Upper lobe of left lung (tissue), 6 donors: ENCODE results near the gene CACNG1. TPM values are rescaled to one million over a fixed set of nuclear protein-coding genes. Genes with fewer than 3 reads are reported as not detected.

Experiments
- ATAC-seq, 2 donors: fragments of 200-7000 bp; cut with Tn5 transposase; one replicate each; pipeline ENCODE4 v1.9.1; 2022; ENCODE audit warnings: mild to moderate bottlenecking in 2 of 2, moderate library complexity in 2 of 2; ENCODE audit not compliant: low FRiP score in 2 of 2
- DNase-seq, 2 donors: peaks; one replicate each; pipeline ENCODE4 v3.0.0-alpha.2; 2019 to 2020
- H3K27ac ChIP-seq, 4 donors: fragments of 200-600 bp; sonication (generic); one replicate each; pipeline ENCODE4 v1.5.1; 2016 to 2019
- H3K27me3 ChIP-seq, 4 donors: fragments of 200-600 bp; sonication (generic); one replicate each; pipeline ENCODE4 v1.5.1; 2017 to 2019
- H3K36me3 ChIP-seq, 4 donors: fragments of 200-600 bp; sonication (generic); one replicate each; pipeline ENCODE4 v1.5.1; 2016 to 2019
- H3K4me1 ChIP-seq, 4 donors: fragments of 200-600 bp; sonication (generic); one replicate each; pipeline ENCODE4 v1.5.1; 2018 to 2019
- H3K4me3 ChIP-seq, 4 donors: fragments of 200-600 bp; sonication (generic); one replicate each; pipeline ENCODE4 v1.5.1; 2017 to 2019; ENCODE audit warnings: mild to moderate bottlenecking in 2 of 4, moderate library complexity in 1 of 4
- H3K9me3 ChIP-seq, 4 donors: fragments of 200-600 bp; sonication (generic); one replicate each; pipeline ENCODE4 v1.5.1; 2018 to 2019
- CTCF ChIP-seq, 6 experiments: fragments of 450-650 bp in 4 of 6; fragments of 200-600 bp in 2 of 6; sonication (generic) in 2 of 6; IDR thresholded peaks; one replicate each; pipeline ENCODE4 v1.5.1; 2016 to 2019; ENCODE audit warnings: antibody characterized with exemption in 6 of 6
- EP300 ChIP-seq, 4 donors: sonication (generic); formaldehyde crosslinking; IDR thresholded peaks; one replicate each; pipeline ENCODE4 v1.5.1; 2017; ENCODE audit warnings: antibody characterized with exemption in 4 of 4, control low read depth in 2 of 4
- POLR2A ChIP-seq, 4 donors: fragments of 450-650 bp; IDR thresholded peaks; one replicate each; pipeline ENCODE4 v1.5.1; 2016 to 2017; ENCODE audit warnings: antibody characterized with exemption in 4 of 4, mild to moderate bottlenecking in 2 of 4
- POLR2AphosphoS5 ChIP-seq, 2 donors: sonication (generic); formaldehyde crosslinking; IDR thresholded peaks; one replicate each; pipeline ENCODE4 v1.5.1; 2017; ENCODE audit warnings: antibody characterized with exemption in 2 of 2
- WGBS, 2 donors: methylation state at CpG; one replicate each; pipeline ENCODE4 v1.1.5; 2017 to 2018; 5-methylcytosine and 5-hydroxymethylcytosine counted together
- total RNA-seq, 6 donors: library from RNA; depleted of rRNA in 4 of 6; stranded (reverse); fragments of >200 nt in 4 of 6; gene quantifications; one replicate each; pipeline versions ENCODE4 v1.1.0 to v1.2.1, GENCODE V29; 2016 to 2021
- donor health status: DM: no; HTN: no; CAD: no; lungs with moderate emphysema.
- donor health status: DM: no; HTN: yes; CAD: no; lungs with severe emphysema.

Gene CACNG1
- total RNA-seq, 6 donors from 2014 or later = 0.61 TPM; not detected in 5

GRCh38 chr17:67018471-67019434 lies 25.6 kb upstream of the CACNG1 start:
- Histone ChIP-seq H3K9me3 (no peaks in the 10 kb centered on the region), H3K4me3 (no peak overlapping the region), H3K36me3 (no peaks in the 10 kb centered on the region), H3K4me1 (no peaks in the 10 kb centered on the region), H3K27ac (no peak overlapping the region), H3K27me3 (no peaks in the 10 kb centered on the region)
- DNase-seq (no peak), ATAC-seq (no peak)
- TF ChIP-seq POLR2A (IDR thresholded peaks at IDR 0.05) (no peak), CTCF (IDR thresholded peaks at IDR 0.05) (no peak)
- 89 to 93% methylated on average over 12 of the region's 12 CpGs for WGBS, 2 donors

- 61 to 69% methylated on average over 8 of the region's 8 CpGs for WGBS, 2 donors
- no peak for DNase-seq
- no peaks in the 10 kb centered on the region for H3K36me3 ChIP-seq
- H3K27ac ChIP-seq = no peak overlapping the region
- H3K27me3 ChIP-seq = no peaks in the 10 kb centered on the region
- H3K4me1 ChIP-seq = no peaks in the 10 kb centered on the region
- ATAC-seq = no peak
- no peak for TF ChIP-seq POLR2A (IDR thresholded peaks at IDR 0.05)
- TF ChIP-seq CTCF (IDR thresholded peaks at IDR 0.05) = no peak
- TF ChIP-seq EP300 (IDR thresholded peaks at IDR 0.05) = no peak
- no peak for TF ChIP-seq POLR2AphosphoS5 (IDR thresholded peaks at IDR 0.05)
- H3K4me3 ChIP-seq = no peak overlapping the region
- no peaks in the 10 kb centered on the region for H3K9me3 ChIP-seq
These were observed 24.5 kb upstream of the CACNG1 start for GRCh38 chr17:67019809-67020208.

GRCh38 chr17:67020293-67020766 lies 24.0 kb upstream of the CACNG1 start:
- Histone ChIP-seq H3K9me3 (no peaks in the 10 kb centered on the region), H3K27ac (no peak overlapping the region), H3K36me3 (no peaks in the 10 kb centered on the region), H3K4me3 (no peak overlapping the region), H3K27me3 (no peaks in the 10 kb centered on the region), H3K4me1 (peaks cover 0 to 2% (median 0%) of the 10 kb centered on the region in 4 donors)
- TF ChIP-seq POLR2AphosphoS5 (IDR thresholded peaks at IDR 0.05) (no peak), EP300 (IDR thresholded peaks at IDR 0.05) (no peak), CTCF (IDR thresholded peaks at IDR 0.05) (no peak), POLR2A (IDR thresholded peaks at IDR 0.05) (no peak)
- ATAC-seq (no peak), DNase-seq (no peak)
- 79 to 89% methylated on average over 11 of the region's 11 CpGs for WGBS, 2 donors

- no peak overlapping the region for H3K27ac ChIP-seq
- peaks cover 0 to 6% (median 0%) of the 10 kb centered on the region in 4 donors for H3K4me1 ChIP-seq
- no peaks in the 10 kb centered on the region for H3K36me3 ChIP-seq
- DNase-seq (no peak), ATAC-seq (no peak)
- no peaks in the 10 kb centered on the region for H3K9me3 ChIP-seq
- TF ChIP-seq EP300 (IDR thresholded peaks at IDR 0.05) = no peak
- no peak for TF ChIP-seq POLR2AphosphoS5 (IDR thresholded peaks at IDR 0.05)
- no peak for TF ChIP-seq CTCF (IDR thresholded peaks at IDR 0.05)
- TF ChIP-seq POLR2A (IDR thresholded peaks at IDR 0.05) = no peak
- H3K4me3 ChIP-seq = no peak overlapping the region
- WGBS, 2 donors = 86 to 89% methylated on average over 7 of the region's 7 CpGs
- no peaks in the 10 kb centered on the region for H3K27me3 ChIP-seq
These were observed 23.2 kb upstream of the CACNG1 start for GRCh38 chr17:67021196-67021595.
